HG02852 (cell line): ENCODE measurements around the gene RLIM.
"Not testable (repeated sequence)": the region's sequence is repeated elsewhere in the genome, so short reads cannot be mapped to it uniquely, and the experiment has no call there.

Experiments
- ATAC-seq: cut with Tn5 transposase; IDR thresholded peaks from one replicate; pipeline ENCODE4 v1.9.1; 2021; ENCODE audit warnings: mild to moderate bottlenecking, moderate library complexity; ENCODE audit not compliant: unreplicated experiment

The RLIM gene, protein sequence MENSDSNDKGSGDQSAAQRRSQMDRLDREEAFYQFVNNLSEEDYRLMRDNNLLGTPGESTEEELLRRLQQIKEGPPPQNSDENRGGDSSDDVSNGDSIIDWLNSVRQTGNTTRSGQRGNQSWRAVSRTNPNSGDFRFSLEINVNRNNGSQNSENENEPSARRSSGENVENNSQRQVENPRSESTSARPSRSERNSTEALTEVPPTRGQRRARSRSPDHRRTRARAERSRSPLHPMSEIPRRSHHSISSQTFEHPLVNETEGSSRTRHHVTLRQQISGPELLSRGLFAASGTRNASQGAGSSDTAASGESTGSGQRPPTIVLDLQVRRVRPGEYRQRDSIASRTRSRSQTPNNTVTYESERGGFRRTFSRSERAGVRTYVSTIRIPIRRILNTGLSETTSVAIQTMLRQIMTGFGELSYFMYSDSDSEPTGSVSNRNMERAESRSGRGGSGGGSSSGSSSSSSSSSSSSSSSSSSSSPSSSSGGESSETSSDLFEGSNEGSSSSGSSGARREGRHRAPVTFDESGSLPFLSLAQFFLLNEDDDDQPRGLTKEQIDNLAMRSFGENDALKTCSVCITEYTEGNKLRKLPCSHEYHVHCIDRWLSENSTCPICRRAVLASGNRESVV

DNA sequence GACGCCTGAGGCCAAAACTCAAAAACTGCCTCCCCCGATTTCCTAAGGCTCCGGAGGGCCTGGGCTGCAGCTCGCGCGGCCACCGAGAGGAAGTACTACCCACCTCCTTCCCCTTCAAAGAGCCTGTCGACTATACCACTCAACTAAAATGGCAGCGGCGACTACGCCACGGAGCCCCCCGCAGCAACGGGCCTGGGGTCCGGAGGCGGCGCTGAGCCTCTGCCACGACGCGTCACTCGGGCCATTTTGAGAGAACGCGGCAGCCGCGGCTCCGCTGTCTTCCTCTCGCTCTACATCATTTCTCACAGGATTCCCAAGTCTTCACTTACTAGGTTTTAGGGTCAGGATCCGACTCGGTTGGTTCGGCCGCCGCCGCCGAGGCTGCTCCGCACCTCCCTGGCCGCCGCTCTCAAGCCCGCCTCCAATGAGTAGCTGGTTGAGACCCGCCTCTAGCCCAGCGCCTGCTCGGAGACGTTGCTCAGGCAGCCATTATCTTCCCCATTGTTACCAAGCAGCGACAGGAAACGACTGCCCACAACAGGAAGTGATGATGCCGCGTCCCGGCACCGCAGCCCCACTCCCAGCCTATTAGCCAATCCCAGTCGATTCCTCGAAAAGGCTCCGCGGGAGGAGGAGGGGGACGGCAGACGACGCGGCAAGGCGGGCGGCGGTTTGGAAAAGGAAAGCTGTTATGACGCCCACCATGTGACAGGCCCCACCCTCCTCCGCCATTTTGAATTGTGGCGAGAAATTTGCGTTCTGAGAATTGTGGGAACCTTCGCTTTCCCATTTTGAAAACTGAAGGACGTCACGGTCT lies at the start of gene RLIM:
Gene RLIM (minus strand): TSS at position 532 of the 817 bp plus-strand sequence. CDS start 18,647 bp downstream, outside the sequence.
- peak; percentile 96 for ATAC-seq

DNA sequence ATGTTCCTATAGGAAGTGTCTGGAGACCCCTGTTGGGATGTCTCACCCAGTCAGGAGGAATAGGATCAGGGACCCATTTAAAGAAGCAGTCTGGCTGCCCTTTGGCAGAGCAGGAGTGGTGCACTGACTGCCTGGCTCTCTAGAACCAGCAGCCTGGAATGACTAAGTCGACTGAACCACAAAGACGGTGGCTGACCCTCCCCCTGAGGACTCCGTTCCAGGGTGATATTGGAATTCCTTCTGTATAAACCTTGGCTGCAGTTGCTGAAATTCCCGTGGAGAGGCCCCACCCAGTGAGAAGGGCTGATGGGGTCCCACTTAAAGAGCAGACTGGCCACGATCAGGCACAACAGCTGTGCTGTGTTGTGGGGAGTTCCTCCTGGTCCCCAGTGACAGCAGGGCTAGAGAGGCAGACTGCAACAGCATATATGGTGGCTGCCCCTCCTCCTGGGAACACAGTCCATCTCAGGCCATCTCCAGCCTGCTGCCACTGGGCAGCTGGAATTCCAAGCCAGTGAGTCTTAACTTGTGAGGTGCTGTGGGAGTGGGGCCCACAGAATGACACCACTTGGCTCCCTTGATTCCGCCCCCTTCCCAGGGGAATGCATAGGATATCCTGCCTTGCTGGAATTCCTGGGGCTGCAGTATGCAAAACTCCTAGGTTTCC lies 41.8 kb upstream of the RLIM start:
- ATAC-seq, result no peak

DNA sequence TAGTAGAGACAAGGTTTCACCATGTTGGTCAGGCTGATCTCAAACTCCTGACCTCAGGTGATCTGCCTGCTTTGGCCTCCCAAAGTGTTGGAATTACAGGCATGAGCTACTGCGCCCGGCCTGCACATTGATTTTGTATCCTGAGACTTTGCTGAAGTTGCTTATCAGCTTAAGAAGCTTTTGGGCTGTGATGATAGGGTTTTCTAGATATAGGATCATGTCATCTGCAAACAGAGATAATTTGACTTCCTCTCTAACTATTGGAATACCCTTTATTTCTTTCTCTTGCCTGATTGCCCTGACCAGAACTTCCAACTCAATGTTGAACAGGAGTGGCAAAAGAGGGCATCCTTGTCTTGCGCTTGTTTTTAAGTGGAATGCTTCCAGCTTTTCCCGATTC lies 40.5 kb upstream of the RLIM start:
- not testable (repeated sequence) for ATAC-seq

DNA sequence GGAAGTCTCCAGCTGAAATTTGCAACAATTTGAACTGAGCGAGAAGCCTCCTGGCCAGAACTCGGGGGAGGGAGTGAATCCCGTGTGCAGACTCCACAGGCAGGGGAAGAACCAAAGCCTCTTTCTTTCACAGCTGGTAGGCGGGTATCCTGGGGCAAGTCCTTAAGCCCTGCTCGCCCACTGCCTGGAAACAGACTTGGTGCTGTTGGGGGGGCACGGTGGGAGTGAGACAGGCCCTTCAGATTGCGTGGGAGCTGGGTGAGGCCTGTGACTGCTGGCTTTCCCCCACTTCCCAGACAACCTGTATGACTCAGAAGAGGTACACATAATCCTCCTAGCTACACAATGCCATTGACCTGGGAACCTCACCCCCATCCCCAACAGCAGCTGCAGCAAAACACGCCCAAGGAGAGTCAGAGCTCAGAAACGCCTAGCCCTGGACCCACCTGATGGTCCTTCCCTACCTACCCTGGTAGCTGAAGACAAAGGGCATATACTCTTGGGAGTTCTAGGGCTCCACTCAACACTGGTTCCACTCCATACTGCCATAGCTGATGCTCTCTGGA lies 22.4 kb upstream of the RLIM start:
- ATAC-seq, result no peak

DNA sequence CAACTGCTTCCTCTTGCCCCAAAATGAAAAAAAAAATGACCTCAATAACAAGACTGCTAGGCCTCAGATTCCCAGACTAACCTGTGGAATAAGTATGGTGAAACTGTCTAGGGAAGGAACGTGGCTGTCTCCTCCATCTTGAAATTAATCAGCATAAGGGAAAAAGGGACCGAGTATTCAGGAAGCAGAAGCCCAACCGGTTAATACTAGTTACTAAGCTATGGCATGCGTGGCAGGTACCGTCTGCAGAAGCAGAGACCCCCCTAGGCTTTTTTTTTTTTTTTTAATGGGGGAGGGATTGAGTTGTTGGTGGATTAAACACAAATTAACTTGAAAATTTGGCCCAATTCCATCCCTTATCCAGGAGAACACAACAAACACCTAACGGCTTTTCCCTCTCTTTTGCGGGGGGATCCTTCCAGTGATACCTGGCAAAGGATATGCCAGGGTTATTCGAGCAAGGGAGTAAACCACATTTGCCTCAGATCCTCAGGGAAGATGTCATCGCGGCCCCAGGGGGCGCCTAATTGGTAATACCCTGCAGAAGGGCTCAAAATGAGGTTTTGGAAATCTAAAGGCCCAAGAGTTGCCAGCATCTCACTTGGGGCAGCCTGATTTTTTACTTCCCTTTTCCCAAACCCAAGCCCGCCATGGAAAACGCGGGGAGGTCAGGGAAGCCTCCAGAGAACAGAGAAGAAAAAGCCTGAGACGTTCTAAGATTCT lies 893 bp downstream of the RLIM start:
- no peak for ATAC-seq

DNA sequence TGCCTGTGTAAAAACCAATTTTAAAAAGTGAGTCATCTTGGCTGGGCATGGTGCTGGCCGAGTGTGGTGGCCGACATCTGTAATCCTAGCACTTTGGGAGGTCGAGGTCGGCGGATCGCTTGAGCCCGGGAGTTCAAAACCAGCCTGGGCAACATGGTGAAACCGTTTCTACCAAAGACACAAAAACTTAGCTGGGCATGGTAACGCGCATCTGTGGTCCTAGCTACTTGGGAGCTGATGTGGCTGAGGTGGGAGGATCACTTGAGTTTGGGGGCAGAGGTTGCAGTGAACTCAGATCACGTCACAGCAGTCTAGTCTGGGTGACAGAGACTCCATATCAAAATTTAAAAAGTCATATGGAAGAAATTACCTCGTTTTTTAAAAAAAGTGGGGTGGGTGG lies 7.6 kb downstream of the RLIM start:
- ATAC-seq, result no peak

DNA sequence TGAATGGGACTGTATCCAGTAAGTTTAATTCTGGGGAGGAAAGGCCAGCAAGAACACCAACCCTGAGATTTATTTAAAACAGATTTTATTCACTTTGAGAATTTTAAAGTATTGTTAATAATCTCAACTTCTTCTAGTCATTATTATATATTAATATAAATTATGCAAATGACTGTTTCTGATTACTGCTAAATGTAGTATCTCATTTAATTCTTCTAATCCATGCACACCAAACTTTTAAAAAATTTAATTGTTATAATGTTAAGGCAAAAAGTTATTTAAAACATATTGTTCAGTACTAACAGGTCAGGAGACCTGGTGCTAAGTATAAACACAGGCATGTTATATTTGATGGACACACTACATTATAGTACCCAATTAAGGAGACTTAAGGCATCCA lies 8.1 kb downstream of the RLIM start:
- ATAC-seq, result no peak

DNA sequence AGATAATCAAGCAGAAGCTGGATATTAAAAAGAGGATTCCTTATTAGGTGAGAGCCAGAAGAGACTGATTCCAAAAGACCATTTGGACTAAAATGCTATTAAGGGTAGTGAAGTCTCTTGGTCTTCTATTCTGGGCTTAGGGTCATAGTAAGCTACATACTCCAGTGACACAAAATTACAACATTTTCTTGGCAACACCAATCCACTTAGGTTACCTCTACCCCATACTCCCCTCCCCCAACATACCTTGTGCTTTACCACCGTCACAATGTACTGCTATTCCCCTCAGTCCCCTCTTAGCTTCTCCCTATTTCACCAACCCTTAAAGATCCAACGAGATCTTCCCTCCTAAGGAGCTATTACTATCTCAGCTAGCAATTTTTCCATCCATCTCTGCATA lies 11.4 kb downstream of the RLIM start:
- ATAC-seq, result no peak

DNA sequence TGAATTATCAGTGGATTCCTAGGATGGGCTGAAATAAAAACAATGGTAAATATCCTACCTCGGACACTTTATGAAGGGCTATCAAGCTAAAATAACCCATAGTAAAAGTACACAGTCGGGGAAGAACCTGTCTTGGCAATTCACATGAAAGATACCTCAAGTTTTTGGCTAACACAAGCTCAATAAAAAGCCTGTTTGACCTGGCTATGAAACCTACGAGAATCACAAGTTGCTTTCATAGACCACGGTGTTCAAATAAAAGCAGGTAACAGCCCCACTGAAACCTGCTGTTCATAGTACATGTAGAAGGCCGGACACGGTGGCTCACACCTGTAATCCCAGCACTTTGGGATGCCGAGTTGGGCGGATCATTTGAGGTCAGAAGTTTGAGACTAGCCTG lies 12.3 kb downstream of the RLIM start:
- ATAC-seq, result no peak

DNA sequence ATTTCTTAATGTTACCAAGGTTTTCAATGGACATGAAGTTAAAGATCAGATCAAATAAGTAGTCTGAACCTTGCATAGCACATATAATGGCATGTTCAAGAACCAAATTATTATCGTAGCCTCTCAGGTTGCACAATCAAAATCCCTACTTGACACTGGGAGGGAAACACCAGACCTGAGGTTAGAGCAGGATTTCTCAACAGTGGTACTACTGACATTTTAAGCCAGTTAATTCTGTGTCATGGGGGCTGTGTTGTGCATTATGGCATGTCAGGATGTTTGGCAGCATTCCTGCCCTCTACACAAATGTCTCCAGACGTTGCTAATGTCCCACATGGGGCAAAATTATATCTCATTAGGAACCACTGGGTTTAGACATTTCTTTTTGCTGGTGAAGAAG lies 20.8 kb downstream of the RLIM start:
- ATAC-seq, result no peak

DNA sequence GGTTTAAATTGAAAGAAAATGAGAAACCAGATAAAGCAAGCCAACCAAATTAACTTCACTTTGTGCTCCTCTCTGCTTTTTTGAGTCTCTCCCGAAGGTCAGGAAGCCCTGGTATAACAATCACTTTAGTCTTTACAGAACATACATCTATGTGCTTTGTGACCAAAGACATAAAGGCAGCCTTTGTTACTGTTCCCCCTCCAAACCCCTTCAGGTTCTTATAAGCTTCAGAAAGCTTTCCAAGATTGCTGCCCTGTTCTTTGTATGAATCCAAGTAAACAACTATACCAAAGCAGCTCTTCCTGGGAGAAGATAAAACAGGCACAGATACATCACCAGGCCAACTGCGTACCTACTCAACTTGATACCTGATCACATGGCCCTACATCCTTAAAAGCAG lies 28.7 kb downstream of the RLIM start:
- no peak for ATAC-seq

DNA sequence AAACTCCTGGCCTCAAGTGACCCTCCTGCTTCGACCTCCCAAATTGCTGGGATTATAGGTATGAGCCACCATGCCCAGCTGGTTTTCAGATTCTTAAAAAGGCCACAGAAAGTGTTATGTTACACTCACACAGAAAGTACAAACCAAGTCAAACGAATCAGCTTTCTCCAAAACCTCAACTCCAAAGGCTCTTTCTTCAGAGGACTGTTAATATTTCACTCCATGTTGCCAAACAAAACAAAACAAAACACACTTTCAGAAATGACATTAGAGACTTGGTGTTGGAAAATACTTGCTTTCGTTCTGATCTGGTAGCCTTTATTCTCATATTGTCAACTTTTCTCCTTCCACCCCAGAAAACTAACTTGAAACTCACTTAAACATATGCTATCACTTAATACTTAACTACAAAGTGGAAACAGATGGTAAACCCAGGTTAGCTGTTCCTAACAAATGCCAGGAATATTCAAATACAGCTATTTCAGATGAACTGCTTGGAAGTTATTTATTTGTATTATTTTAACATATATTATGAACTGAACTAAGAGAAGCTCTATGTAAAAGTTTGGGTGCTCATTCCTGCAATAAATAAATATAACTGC lies 34.7 kb downstream of the RLIM start:
- no peak for ATAC-seq

DNA sequence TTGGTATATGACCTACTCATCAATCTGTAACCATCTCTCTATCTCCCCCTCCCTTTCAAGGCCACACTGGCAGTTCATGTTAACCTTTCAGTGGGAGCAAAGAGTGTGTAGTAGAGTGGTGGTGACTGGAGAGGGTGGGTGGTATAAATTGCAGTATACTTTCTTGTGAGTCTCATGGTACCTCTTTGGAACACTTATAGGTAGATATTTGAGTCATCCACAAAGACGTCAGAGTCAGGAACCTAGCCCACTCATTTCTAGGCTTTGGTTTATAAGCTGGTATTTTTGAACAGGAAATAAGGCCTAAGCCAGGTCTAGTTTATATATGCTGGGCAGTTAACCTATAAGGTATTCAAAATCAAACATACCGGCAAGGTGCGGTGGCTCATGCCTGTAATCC lies 36.3 kb downstream of the RLIM start:
- peak; percentile 47 for ATAC-seq

DNA sequence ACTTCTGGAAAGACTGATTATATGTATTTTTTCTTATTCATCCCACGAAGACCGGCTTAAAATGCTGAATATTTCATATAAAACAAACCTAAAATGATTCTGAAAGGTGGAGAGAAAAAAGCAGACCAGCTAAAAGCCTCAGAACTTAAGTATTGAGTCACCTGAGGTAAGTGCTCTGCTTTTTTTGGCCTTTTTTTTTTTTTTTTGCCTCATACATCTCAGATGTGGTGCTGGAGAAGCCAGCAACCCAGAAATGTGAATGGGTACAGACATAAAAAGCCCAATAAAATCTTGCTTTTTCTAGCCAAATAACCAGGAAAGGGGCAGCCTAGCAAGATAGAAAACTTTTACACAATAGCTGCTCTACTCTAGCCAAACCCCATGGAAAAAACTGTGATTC lies 57.0 kb downstream of the RLIM start:
- ATAC-seq, result no peak

DNA sequence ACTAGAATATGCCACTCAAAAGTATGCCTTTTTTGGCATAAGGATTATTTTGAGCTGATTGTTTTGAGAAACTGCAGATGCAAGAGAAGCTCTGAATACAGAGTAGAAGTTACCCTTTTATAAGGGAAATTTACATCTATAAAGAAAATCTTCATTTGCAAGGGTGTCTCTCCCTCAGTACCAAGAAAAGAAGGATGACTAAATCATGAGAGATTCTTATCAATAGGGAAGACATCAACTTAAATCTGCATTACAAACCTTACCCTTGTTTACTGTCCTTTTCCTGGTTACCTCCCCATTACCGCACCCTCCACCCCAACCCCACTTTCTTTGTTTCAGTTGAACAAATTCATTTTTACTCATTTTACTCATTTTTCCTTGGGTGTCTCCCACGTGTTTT lies 62.5 kb downstream of the RLIM start:
- ATAC-seq, result no peak

DNA sequence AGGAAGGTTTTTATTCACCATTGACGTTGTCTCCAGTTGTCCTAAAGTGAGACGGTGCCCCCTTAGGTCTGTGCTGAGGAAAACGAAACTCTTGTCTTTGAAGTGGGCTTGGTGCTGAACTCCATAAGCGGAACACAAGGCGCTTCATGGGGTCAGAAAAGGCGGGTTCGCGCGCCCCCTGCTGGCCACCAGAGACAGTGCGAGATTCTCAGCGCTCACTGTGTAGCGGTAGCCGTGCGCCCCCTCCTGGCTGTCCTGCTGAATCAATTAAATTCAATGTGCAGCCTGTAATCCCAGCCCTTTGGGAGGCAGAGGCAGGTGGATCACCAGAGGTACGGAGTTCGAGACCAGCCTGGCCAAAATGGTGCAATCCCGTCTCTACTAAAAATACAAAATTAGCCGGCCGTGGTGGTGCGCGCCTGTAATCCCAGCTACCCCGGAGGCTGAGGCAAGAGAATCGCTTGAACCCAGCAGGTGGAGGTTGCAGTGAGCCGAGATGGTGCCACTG lies 64.1 kb downstream of the RLIM start:
- ATAC-seq, result peak; percentile 82

DNA sequence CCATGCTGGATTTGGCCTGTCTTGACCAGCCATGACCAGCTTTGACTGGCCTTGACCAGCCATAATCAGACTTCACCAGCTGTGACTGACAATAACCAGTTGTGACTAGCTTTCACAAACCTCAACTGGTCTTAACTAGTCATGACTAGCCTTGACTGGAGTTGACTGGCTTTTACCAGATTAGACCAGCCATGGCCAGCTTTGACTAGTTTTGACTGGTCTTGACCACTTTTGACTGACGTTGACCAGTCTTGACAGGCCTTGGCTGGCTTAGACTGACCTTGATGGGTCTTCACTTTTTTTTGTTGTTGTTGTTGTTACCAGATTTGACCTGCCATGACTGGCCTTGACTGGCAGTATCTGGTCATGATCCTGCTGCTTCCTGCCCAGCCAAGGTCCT lies 67.4 kb downstream of the RLIM start:
- no peak for ATAC-seq

DNA sequence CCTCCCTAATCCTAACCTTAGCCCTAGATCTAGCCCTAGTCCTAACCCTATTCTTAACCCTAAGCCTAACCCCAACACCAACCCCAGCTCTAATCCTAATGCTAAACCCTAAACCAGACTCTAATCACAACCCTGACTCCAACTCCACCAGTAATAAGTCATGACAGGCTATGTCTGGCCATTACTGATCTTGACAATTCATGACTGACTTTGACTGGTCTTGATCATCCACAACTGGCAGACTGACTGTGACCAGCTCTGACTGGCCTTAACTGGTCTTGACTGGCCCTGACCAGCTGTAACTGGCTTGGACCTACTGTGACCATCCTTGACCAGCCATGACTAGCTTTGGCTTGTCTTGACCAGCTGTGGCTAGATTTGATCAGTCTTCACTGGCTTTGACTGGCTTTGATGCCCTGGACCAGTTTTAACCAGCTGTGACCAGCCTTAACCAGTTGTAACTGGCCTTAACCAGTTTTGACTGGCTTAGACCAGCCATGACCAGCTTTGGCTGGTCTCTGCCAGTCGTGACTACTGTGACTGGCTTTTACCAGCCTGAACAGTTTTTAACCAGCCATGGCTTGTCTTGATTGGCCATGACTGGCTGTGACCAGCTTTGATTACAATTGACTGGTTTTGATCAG lies 68.4 kb downstream of the RLIM start:
- ATAC-seq, result no peak

DNA sequence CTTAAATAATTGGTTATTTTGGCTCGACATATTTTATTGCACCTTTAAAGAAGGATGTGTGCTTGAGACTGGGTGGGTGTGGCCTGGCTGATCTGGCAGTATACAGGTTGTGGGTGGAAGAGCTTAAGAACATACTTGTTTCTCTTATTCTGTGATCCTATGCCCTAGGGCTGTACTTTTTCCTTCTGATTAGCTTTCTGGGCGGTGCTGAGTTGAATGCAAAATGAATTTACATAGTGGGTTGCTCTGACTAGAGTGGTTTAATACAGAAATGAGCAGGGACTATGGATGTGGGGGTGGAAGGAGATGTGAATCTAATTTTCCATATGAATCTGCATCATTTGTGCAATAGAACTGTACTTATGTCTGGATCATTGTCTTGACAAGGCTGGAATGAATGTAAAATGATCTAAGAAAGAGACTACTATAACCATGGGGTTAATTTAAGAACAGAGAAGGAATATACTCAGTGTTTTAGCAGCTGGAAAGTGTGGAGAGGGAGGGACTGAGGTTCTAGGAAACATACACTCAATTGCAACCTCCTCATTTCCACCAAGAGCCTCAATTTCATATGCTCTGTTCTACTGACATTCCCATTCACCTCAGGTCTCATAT lies 73.7 kb downstream of the RLIM start:
- ATAC-seq, result no peak
